Measurements from ENCODE around the gene TBX1. TPM values are rescaled to one million over a fixed set of nuclear protein-coding genes. Genes with fewer than 3 reads are reported as not detected.
A peak's percentile ranks its signal among the peaks of the same experiment; 100 is the strongest.

TBX1 gene
- polyA plus RNA-seq, 1 donor (not counting 4 experiments of a cell fraction or from before 2014, with no cell fraction given): 0.10 TPM

GRCh38 chr22:19755722-19756287, 4.8 kb upstream of the TBX1 start:
- Histone ChIP-seq H3K4me2 (ENCODE audit: control insufficient read depth, extremely low read depth, insufficient read depth, low read depth, low read length) (no peak overlapping the region), H3K4me3 (ENCODE audit: control insufficient read depth in 2 of 3, extremely low read depth in 1 of 3, insufficient read depth in 2 of 3, low read depth in 1 of 3, low read length in 3 of 3) (no peak overlapping the region), H3K9me3 (ENCODE audit: control insufficient read depth, low read depth, low read length) (no peaks in the 10 kb centered on the region), H3K27ac (ENCODE audit: control insufficient read depth, insufficient read depth, low read length) (no peak overlapping the region), H3K9ac (ENCODE audit: control insufficient read depth, extremely low read depth, insufficient read depth, low read length) (no peak overlapping the region), H3K27me3 (ENCODE audit: control insufficient read depth, extremely low read depth, insufficient read depth, low read length) (peaks cover 60% of the 10 kb centered on the region), H3K79me2 (ENCODE audit: control insufficient read depth, insufficient read depth, low read length) (no peaks in the 10 kb centered on the region), H4K20me1 (ENCODE audit: control insufficient read depth, extremely low read depth, insufficient read depth, low read length) (no peaks in the 10 kb centered on the region), H3K4me1 (ENCODE audit: control insufficient read depth, extremely low read depth, insufficient read depth, low read length) (peaks cover 6% of the 10 kb centered on the region), H3K36me3 (ENCODE audit: control insufficient read depth in 2 of 2, extremely low read depth in 1 of 2, insufficient read depth in 2 of 2, low read length in 2 of 2) (no peaks in the 10 kb centered on the region), H2AFZ (ENCODE audit: control insufficient read depth, low read length) (no peak overlapping the region), H3K9me1 (ENCODE audit: control insufficient read depth, extremely low read depth, insufficient read depth, low read length) (no peaks in the 10 kb centered on the region)
- peak; percentile 82 for TF ChIP-seq EZH2 (IDR thresholded peaks at IDR 0.05; ENCODE audit: low read length)
- TF ChIP-seq CTCF (optimal IDR thresholded peaks at IDR 0.05 in 1 of 3, IDR thresholded peaks at IDR 0.05 in 1 of 3, conservative IDR thresholded peaks at IDR 0.05 in 1 of 3; ENCODE audit: extremely low read depth in 1 of 3, insufficient read depth in 2 of 3, low read length in 3 of 3): no peak
- DNase-seq (ENCODE audit: low read depth, low spot score): no peak
- dilution Hi-C loops (cut with MboI; ENCODE audit: extremely low pct_ligation_motif_present, low sequenced_read_pairs): no loop called here
- no peak for FAIRE-seq

GRCh38 chr22:19756288-19757128, 4.1 kb upstream of the TBX1 start:
- no peaks in the 10 kb centered on the region for H3K36me3 ChIP-seq (ENCODE audit: control insufficient read depth in 2 of 2, extremely low read depth in 1 of 2, insufficient read depth in 2 of 2, low read length in 2 of 2)
- no peaks in the 10 kb centered on the region for H4K20me1 ChIP-seq (ENCODE audit: control insufficient read depth, extremely low read depth, insufficient read depth, low read length)
- H3K4me3 ChIP-seq (ENCODE audit: control insufficient read depth in 2 of 3, extremely low read depth in 1 of 3, insufficient read depth in 2 of 3, low read depth in 1 of 3, low read length in 3 of 3): peak overlapping the region in 1 of 3 experiments; percentile 11
- no peak for DNase-seq (ENCODE audit: low read depth, low spot score)
- H3K4me1 ChIP-seq (ENCODE audit: control insufficient read depth, extremely low read depth, insufficient read depth, low read length): peaks cover 6% of the 10 kb centered on the region
- H3K27me3 ChIP-seq (ENCODE audit: control insufficient read depth, extremely low read depth, insufficient read depth, low read length): peaks cover 60% of the 10 kb centered on the region
- no peak overlapping the region for H3K27ac ChIP-seq (ENCODE audit: control insufficient read depth, insufficient read depth, low read length)
- H3K79me2 ChIP-seq (ENCODE audit: control insufficient read depth, insufficient read depth, low read length): no peaks in the 10 kb centered on the region
- H3K4me2 ChIP-seq (ENCODE audit: control insufficient read depth, extremely low read depth, insufficient read depth, low read depth, low read length): peak overlapping the region; percentile 56
- peak overlapping the region; percentile 42 for H2AFZ ChIP-seq (ENCODE audit: control insufficient read depth, low read length)
- no peak overlapping the region for H3K9ac ChIP-seq (ENCODE audit: control insufficient read depth, extremely low read depth, insufficient read depth, low read length)
- TF ChIP-seq EZH2 (IDR thresholded peaks at IDR 0.05; ENCODE audit: low read length): peak; percentile 73
- peak; percentile 52 to 90 (median 81) for TF ChIP-seq CTCF (optimal IDR thresholded peaks at IDR 0.05 in 1 of 3, IDR thresholded peaks at IDR 0.05 in 1 of 3, conservative IDR thresholded peaks at IDR 0.05 in 1 of 3; ENCODE audit: extremely low read depth in 1 of 3, insufficient read depth in 2 of 3, low read length in 3 of 3)
- no peaks in the 10 kb centered on the region for H3K9me3 ChIP-seq (ENCODE audit: control insufficient read depth, low read depth, low read length)
- dilution Hi-C loops (cut with MboI; ENCODE audit: extremely low pct_ligation_motif_present, low sequenced_read_pairs): no loop called here
- no peak for FAIRE-seq
- H3K9me1 ChIP-seq (ENCODE audit: control insufficient read depth, extremely low read depth, insufficient read depth, low read length): no peaks in the 10 kb centered on the region

Measured in keratinocyte (primary cell).